Activated CD4-positive, alpha-beta T cell treated with anti-CD3 and anti-CD28 coated beads, Interleukin-2, amount 50 U/mL, for 48 hours (primary cell): ENCODE data around the gene ZFYVE9.
"Not testable (repeated sequence)": the region's sequence is repeated elsewhere in the genome, so short reads cannot be mapped to it uniquely, and the experiment has no call there.

Experiments used
- DNase-seq, 2 experiments: peaks; one replicate each; pipeline ENCODE4 v3.0.0-alpha.2; 2020

Gene ZFYVE9

DNA sequence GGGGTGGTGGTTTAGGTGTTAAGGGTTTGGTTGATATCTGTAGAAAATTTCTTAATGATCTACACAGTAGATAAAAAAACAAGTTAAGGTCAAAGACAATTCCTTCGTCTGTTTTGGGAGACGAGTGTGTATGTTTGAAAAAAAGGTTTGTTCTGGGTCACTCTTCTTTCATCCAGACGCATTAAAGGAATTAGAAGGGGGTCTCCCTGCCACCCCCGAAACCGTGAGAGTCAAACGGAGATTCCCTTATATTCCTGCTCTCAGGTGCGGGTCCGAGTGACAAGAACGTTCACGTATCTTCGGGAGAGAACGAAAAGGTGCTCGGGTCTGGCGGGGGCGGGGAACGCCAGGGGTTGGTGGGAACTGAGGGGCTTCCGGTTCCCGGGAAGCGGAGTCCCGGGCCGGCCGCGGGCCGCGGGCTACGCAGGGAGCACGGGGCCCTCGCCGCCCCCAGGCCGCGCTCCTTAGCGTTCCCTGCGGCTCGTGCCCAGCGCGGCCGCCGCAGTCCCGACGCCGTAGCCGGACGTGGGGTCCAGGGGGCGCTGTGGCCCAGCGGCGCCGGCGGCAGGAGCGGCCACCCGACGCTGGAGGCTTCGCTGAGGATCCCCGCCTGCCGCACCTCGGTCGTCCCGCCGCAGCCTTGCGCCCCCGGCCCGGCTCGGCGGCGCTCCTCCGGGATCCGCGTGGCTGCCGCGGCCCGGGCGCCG is at the start of gene ZFYVE9:
Gene ZFYVE9 (plus strand): TSS at position 577 of the 707 bp plus-strand sequence. CDS start 91,118 bp downstream, outside the sequence.
- DNase-seq = peak; percentile 68 to 74

- not testable (repeated sequence) for DNase-seq
These were observed 47.6 kb upstream of the ZFYVE9 start for GRCh38 chr1:52094300-52094699.

- no peak for DNase-seq
These were observed 45.7 kb upstream of the ZFYVE9 start for GRCh38 chr1:52096216-52096615.

DNA sequence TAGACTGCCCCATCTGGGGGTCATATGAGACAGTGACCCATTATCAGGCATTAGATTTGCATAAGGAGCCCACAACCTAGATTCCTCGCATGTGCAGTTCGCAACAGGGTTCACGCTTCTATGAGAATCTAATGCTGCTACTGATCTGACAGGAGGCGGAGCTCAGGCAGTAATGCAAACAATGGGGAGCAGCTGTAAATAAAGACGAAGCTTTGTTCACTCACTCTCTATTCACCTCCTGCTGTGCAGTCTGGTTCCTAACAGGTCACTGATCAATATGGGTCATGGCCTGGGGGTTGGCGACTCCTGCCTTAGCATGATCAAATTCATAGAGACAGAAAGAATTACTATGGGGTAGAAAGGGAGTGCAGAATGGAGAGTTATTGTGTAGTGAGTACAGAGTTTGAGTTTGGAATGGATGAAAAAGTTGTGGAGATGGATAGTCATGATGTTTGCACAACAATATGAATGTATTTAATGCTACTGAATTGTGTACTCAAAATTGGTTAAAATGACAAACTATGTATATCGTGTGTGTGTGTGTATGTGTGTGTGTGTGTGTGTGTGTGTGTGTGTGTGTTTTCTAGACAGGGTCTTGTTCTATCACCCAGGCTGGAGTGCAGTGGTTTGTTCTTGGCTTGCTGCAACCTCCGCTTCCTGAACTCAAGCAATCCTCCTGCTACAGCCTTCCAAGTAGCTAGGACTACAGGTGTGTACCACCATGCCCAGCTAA is 43.6 kb upstream of the ZFYVE9 start:
- DNase-seq = no peak

DNA sequence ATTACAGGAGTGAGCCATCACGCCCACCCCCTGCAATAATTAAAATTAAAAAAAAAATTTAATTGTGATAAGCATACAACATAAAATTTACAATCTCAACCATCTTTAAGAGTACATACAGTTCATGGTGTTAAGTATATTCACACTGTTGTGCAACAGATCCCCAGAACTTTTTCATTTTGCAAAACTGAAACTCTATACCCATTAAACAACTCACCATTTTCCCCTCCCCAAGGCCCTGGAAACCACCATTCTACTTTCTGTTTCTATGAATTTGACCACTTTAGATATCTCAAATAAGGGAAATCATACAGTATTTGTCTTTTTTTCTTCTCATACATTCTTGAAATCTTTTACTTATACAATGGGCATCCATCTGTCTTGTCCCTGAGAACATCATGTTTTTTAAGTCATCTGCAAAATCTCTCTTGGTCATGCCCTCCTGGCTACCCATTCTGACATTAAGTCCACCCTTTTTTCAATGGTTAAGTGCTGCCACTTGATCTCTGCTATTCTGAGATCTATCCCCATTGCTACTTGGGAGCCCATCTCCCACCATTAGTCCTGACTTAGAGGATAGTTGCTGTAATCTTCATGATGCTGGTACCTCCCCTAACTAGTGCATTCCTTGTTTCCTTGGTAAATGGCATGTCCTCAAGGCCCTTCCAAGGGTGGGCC is 39.4 kb upstream of the ZFYVE9 start:
- DNase-seq = no peak

- no peak for DNase-seq
These were observed 30.4 kb upstream of the ZFYVE9 start for GRCh38 chr1:52111492-52111891.

DNA sequence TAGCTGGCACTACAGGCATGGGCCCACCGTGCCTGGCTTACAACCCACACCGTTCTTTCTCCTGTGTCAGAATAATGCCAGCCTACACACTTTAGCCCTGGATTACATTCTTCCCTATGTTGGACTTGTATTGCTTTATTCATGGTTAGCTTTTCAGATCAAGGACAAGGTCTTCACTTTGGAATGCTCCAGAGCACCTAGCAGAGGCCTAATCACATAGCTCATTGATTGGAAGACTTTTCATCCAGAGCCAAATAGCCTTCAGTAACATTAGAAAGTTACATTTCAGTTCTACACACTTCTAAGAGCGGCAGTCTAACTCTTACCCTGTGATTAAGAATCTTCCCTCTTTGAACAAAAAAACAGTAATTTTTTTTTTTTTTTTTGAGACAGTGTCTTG is 29.4 kb upstream of the ZFYVE9 start:
- no peak for DNase-seq

DNA sequence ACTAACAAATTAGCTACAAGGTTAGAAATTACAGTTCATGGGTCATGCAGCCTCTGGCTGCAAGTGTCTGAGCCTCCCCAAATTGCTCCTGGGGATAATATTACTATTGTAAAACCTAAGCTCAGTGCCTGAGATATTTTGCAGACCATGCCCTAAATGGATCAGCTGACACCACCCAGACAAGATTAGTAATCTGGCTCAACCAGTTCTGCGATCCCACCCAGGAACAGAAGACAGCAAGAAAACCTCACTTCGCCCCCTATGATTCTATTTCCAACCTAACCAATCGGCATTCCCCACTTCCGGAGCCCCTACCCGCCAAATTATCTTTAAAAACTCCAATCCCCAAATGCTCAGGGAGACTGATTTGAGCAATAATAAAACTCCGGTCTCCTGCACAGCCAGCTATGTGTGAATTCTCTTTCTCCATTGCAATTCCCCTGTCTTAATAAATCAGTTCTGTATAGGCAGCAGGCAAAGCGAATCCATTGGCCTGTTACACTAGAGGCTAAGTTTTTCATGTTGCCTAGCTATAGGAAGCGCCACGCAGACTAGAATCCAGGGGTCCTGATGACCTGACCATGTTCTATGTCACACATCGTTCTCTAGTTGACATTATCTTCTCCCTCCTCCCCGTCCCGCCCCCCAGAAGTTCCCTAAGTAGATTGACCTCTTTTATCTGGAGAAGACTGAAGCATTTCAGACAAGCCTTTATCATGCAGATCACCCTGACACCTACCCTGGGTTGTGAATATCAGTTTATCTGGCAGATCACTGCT is 22.4 kb upstream of the ZFYVE9 start:
- DNase-seq = no peak

GRCh38 chr1:52122384-52122783 is 19.5 kb upstream of the ZFYVE9 start:
- no peak for DNase-seq

DNA sequence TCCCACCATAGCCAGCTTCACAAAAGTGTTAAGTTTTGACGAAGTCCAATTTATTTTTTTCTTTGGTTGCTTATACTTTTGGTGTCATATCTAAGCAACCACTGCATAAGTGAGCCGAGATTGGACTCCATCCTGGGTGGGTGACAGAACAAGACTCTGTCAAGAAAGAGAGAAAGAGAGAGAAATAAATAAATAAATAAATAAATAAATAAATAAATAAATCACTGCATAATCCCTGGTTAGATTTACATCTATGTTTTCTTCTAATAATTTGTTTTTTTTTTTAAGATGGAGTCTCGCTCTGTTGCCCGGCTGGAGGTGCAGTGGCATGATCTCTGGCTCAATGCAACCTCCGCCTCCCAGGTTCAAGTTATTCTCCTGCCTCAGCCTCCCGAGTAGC is 18.3 kb upstream of the ZFYVE9 start:
- DNase-seq = no peak

DNA sequence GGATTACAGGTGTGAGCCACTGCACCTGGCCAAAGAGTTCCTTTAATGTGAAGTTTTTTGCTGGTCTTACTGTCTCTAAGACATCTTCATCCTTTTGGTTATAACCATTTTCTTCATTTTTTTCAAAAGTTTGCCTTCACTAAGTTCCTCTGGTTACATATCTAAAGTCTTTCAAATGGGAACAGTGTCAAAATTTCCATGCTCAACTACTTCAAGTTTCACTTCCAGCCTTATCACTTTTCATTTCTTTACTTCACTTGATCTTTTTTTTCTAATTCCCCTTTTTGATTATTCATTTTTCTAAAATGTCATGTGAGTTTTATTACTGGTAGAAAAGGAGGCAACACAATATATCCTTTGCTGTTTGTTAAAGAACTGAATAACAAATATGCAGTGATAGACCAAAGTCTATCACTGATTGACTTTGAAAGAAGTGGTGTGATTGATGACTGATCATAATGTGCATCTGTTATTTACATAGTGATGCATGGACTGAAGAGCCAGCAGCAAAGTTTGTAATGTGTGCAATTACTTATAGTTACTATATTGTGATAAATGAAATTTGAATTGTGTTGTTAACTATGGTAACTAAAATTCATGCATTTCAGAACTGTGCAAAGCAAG is 16.0 kb upstream of the ZFYVE9 start:
- no peak for DNase-seq

- DNase-seq = peak; percentile 9 to 21
These were observed 14.4 kb upstream of the ZFYVE9 start for GRCh38 chr1:52127181-52128180.

DNA sequence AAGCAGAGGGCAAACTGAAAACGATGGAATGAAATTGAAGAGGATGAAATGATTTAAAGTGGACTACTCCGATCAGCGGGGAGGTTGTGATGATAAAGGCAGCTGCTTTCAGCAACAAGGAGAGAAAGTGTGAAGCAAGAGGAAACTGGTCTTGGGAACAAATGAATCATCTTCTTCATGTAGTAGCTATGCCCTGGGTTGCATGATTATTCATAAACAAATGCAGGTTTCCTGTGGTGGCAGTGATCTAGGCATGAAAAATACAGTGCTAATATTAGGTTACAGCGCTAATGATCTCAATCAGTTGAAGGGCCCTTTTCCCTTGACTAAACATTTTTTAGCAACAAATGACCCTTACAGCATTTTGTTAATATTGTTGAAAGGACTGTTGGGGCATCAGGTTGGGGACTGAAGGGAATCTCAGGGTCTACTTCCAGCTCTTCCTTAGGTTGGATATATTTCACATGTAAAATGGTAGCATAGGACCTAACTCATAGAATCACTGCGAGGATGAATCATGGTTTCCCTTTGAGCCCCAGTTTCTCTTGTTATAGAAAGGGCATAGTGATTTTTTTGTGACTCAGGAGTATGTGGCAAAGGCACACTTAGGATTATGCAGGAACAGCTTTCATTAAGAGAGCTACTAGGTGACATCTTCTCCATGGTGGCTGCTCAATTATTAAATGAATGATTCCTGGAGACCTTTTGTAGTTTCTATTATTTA is 1.9 kb upstream of the ZFYVE9 start:
- DNase-seq = peak in 1 of 2 experiments; percentile 23

GRCh38 chr1:52140633-52141512 is 1.0 kb upstream of the ZFYVE9 start:
- DNase-seq = no peak

DNA sequence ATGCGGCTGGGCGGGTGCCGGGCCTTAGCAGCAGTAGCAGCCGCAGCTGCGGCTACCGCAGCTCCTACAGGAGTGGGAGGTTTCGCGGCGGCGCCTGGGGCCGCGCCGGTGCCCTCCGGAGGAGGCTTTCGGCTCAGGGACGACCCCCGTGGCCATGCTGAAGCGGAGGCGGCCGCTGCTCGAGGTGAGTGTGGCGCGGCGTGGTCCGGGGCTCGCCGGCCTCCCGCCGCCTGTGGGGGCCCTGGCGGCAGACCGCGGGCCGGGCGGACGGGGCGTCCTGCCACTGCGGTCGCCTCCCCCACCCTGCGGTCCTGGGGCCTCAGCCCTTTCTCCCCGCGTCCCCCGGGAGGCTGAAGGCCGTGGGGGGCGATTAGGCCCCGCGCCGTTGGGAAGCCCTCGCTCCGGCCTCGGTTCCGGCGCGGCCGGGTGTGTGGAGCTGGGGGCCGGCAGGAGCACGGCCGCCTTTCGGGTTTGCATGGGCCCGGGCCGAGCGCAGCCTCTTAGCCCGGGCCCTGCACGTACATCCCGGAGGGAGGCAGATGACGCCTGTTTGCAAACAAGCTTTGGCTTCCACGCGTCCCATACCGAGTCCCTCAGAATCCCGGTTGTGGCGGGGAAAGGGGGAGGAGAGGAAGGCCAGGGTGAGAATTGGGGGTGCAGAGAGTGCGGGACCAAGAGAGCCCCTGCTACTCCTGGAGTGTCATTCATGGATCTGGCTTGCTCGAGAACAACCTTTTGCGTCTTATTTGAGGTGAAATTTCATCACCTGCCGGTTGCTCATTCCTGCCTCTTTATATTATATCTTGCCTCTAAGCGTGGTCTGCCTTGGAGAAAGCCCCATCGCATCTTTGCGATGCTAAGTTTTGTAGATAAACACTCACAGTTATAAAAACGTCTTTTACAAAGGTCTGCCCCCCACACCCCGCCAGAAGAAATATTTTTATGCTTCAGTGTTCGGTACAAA is 613 bp downstream of the ZFYVE9 start:
- peak; percentile 34 to 52 for DNase-seq

DNA sequence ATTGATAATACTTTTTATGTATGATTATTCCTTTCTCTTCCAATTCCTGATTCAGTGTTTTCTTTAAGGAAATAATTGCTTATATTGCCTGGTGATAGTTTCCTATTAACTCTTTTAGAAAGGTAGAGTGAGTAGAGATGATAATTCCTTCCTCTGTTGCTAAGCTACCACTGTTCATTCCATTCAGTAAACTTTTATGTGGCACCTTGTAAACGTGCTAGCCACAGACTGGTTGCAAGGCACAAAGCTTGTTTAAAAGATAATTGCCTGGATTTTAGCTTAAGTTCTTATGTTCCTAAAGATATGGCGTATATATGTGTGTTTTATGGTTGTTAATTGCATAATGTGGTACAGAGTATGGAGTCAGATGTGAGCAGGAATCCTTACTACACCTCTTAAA is 3.2 kb downstream of the ZFYVE9 start:
- no peak for DNase-seq

- not testable (repeated sequence) for DNase-seq
These were observed 8.6 kb downstream of the ZFYVE9 start for GRCh38 chr1:52150445-52150844.

- DNase-seq = no peak
These were observed 9.1 kb downstream of the ZFYVE9 start for GRCh38 chr1:52150946-52151345.
